ENCODE results near the gene NIN.

The NIN gene

DNA sequence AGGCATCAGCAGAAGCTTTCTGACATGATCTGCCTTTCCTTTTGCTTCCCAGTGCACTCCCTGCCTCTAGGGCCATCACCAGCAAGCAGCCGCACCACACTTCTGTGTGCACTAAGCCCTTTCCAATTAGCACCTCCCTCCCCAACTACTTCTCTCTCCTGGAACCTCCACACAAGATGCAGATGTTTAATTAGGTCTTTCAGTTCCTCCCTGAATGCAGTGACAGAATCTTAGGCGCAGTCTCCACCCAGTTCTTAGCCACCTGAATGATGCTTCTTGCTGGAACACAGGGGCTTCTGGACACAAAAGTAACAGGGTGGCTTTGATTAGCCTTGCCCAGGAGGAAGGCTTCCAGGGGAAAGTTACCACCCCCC, 32.9 kb downstream of the NIN start:
- TF ChIP-seq, protein P1, sequence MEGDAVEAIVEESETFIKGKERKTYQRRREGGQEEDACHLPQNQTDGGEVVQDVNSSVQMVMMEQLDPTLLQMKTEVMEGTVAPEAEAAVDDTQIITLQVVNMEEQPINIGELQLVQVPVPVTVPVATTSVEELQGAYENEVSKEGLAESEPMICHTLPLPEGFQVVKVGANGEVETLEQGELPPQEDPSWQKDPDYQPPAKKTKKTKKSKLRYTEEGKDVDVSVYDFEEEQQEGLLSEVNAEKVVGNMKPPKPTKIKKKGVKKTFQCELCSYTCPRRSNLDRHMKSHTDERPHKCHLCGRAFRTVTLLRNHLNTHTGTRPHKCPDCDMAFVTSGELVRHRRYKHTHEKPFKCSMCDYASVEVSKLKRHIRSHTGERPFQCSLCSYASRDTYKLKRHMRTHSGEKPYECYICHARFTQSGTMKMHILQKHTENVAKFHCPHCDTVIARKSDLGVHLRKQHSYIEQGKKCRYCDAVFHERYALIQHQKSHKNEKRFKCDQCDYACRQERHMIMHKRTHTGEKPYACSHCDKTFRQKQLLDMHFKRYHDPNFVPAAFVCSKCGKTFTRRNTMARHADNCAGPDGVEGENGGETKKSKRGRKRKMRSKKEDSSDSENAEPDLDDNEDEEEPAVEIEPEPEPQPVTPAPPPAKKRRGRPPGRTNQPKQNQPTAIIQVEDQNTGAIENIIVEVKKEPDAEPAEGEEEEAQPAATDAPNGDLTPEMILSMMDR (IDR thresholded peaks at IDR 0.05; ENCODE audit: low read depth, low read length, missing control alignments), result no peak
- in situ Hi-C loops (cut with HindIII; ENCODE audit: low pct_ligation_motif_present, low sequenced_read_pairs), result no loop called here
- no peak for DNase-seq
- Histone ChIP-seq H3K4me3 (ENCODE audit: low read depth, low read length) (no peak overlapping the region), H3K36me3 (replicated peaks) (no peaks in the 10 kb centered on the region), H3K27me3 (replicated peaks) (no peaks in the 10 kb centered on the region), H3K27ac (no peak overlapping the region)

DNA sequence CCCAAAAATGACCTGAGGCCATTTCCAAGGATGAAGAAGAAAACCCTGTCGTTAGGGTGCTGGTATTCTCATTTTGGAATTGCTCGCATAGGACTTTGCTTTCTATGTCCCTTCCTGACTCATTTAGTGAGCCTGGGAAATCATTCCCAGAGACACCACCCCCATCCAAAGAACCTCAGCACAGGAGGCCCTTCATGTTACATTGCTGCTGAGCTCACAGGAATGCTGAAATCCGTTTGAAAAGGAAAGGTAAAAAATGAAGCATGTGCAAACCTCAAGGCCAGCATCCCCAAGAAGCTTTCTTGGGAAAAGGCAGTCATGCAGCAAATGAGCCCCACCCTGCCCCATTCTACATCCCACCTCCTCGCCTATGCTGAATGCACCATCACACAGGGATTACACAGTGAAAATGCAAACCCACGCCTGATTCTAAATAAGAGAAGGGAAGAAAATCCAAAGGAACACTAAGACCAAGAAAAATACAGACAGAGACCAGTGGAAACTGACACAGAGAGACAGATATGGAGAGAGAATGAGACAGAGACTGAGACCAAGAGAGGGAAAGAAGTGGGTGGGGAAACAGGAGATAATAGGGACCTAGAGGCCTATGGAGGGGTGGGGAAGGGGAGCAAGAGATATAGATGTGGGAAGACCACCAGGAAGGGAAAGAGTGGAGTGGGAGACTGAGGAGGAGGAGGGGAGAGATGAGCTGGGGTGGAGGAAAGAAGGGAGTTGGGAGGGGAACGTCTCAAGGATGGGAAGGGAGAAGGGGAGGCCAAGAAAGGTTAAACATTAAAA, 33.5 kb downstream of the NIN start:
- no peak overlapping the region for H3K4me3 ChIP-seq (ENCODE audit: low read depth, low read length)
- in situ Hi-C loops (cut with HindIII; ENCODE audit: low pct_ligation_motif_present, low sequenced_read_pairs), result no loop called here
- H3K27ac ChIP-seq, result no peak overlapping the region
- TF ChIP-seq, protein P1 (IDR thresholded peaks at IDR 0.05; ENCODE audit: low read depth, low read length, missing control alignments), result no peak
- no peaks in the 10 kb centered on the region for H3K36me3 ChIP-seq (replicated peaks)
- DNase-seq, result no peak
- H3K27me3 ChIP-seq (replicated peaks), result no peaks in the 10 kb centered on the region

DNA sequence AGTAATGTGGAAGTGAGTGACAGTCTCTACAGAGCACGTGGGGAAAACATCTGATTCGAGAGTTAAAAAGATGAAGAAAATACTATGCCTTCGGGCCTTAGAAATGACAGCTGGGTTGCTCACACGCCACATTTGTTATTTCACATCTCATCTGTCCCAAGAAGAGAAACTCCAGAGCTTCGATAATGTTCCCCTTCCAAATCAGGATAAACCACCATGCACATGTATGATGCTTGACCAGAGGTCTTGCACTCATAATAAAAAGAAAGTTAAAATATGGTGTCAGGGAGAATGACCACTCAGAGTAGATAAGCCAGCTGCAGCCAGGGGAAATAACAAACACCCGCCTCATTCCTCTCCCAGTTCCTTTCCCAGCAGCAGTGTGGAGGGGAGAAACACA, 34.6 kb downstream of the NIN start:
- Histone ChIP-seq H3K36me3 (replicated peaks) (no peaks in the 10 kb centered on the region), H3K4me3 (ENCODE audit: low read depth, low read length) (no peak overlapping the region), H3K27ac (no peak overlapping the region), H3K27me3 (replicated peaks) (no peaks in the 10 kb centered on the region)
- no peak for DNase-seq
- TF ChIP-seq, protein P1 (IDR thresholded peaks at IDR 0.05; ENCODE audit: low read depth, low read length, missing control alignments), result no peak
- in situ Hi-C loops (cut with HindIII; ENCODE audit: low pct_ligation_motif_present, low sequenced_read_pairs), result no loop called here

DNA sequence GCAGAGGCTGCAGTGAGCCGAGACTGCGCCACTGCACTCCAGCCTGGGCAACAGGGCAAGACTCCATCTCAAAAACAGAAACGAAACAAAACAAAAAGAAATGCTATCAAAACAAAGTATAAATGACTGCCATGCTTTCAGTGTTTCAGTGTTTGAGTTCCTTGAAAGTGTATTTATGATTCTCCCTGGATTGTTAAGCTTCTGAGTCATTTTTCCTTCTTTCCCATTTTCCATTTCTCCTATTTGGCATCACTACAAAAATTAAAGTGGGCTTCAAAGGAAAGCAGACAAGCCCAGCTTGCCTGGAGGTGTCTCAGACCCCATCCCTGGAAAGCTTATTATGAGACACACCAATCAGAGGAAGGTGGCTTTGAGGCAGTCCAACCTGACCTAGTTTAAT, 35.1 kb downstream of the NIN start:
- no peak overlapping the region for H3K27ac ChIP-seq
- TF ChIP-seq, protein P1 (IDR thresholded peaks at IDR 0.05; ENCODE audit: low read depth, low read length, missing control alignments), result no peak
- in situ Hi-C loops (cut with HindIII; ENCODE audit: low pct_ligation_motif_present, low sequenced_read_pairs), result no loop called here

DNA sequence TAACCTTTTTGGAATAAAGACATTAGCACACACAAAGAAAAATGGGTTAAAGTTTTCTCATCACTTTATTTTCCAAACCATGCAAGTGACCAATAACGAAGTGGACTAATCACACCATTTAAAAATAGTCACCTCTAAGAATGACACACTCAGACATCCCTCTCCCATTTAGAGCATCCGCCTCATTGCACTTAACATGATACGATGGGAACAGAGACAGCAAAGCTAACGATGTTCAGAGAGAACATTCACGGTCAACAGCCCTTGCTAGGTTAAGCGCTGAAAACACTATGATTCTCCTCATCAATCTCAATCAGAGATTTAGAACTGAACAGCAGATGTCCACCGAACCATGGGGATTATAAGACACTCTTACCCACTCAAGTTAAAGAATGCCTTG, 35.8 kb downstream of the NIN start:
- in situ Hi-C loops (cut with HindIII; ENCODE audit: low pct_ligation_motif_present, low sequenced_read_pairs), result no loop called here
- Histone ChIP-seq H3K27me3 (replicated peaks) (no peaks in the 10 kb centered on the region), H3K4me3 (ENCODE audit: low read depth, low read length) (no peak overlapping the region), H3K36me3 (replicated peaks) (no peaks in the 10 kb centered on the region), H3K27ac (no peak overlapping the region)
- TF ChIP-seq, protein P1 (IDR thresholded peaks at IDR 0.05; ENCODE audit: low read depth, low read length, missing control alignments), result no peak
- DNase-seq, result no peak

More for the DNA sequence above, 35.1 kb downstream of the NIN start:
- no peak for DNase-seq
- no peak overlapping the region for H3K4me3 ChIP-seq (ENCODE audit: low read depth, low read length)
- H3K36me3 ChIP-seq (replicated peaks), result no peaks in the 10 kb centered on the region
- no peaks in the 10 kb centered on the region for H3K27me3 ChIP-seq (replicated peaks)
